Parathyroid adenoma (tissue), 2 donors: ENCODE results near the gene GOLPH3.

Experiments
- H2AFZ ChIP-seq: fragments of 300-600 bp; sonication (generic); one replicate; pipeline ENCODE4 v1.7.0; 2017; ENCODE audit warnings: antibody characterized with exemption, mild to moderate bottlenecking
- H3K27ac ChIP-seq: fragments of 300-600 bp; sonication (generic); one replicate; pipeline ENCODE4 v1.7.0; 2017
- H3K27me3 ChIP-seq: fragments of 300-600 bp; sonication (generic); one replicate; pipeline ENCODE4 v1.7.0; 2017; ENCODE audit warnings: low read length; ENCODE audit not compliant: control insufficient read depth, insufficient read depth
- H3K36me3 ChIP-seq: fragments of 300-600 bp; sonication (generic); one replicate; pipeline ENCODE4 v1.7.0; 2017; ENCODE audit warnings: low read length; ENCODE audit not compliant: control insufficient read depth, insufficient read depth
- H3K4me1 ChIP-seq: fragments of 300-600 bp; sonication (generic); one replicate; pipeline ENCODE4 v1.7.0; 2017; ENCODE audit warnings: control low read depth
- H3K4me2 ChIP-seq: fragments of 300-600 bp; sonication (generic); one replicate; pipeline ENCODE4 v1.7.0; 2017; ENCODE audit warnings: low read length
- H3K4me3 ChIP-seq: fragments of 300-600 bp; sonication (generic); one replicate; pipeline ENCODE4 v1.7.0; 2017; ENCODE audit warnings: low read depth, low read length
- H3K79me2 ChIP-seq: fragments of 300-600 bp; sonication (generic); one replicate; pipeline ENCODE4 v1.7.0; 2017; ENCODE audit warnings: control low read depth
- H3K9ac ChIP-seq: fragments of 300-600 bp; sonication (generic); one replicate; pipeline ENCODE4 v1.7.0; 2017; ENCODE audit warnings: mild to moderate bottlenecking
- H3K9me3 ChIP-seq: fragments of 300-600 bp; sonication (generic); one replicate; pipeline ENCODE4 v1.7.0; 2017; ENCODE audit warnings: low read length; ENCODE audit not compliant: control insufficient read depth
- CTCF ChIP-seq: fragments of 300-600 bp; sonication (generic); IDR thresholded peaks from one replicate; pipeline ENCODE4 v1.7.0; 2017; ENCODE audit warnings: antibody characterized with exemption, mild to moderate bottlenecking
- donor health status: primary hyperparathyroidism.

The GOLPH3 gene

GRCh38 chr5:32156635-32157034 is 17.5 kb downstream of the GOLPH3 start:
- no peaks in the 10 kb centered on the region for H3K36me3 ChIP-seq
- no peak overlapping the region for H3K9ac ChIP-seq
- no peak overlapping the region for H3K4me3 ChIP-seq
- peaks cover 80% of the 10 kb centered on the region for H3K79me2 ChIP-seq
- no peak overlapping the region for H3K4me2 ChIP-seq
- no peak overlapping the region for H2AFZ ChIP-seq
- no peak for TF ChIP-seq CTCF
- H3K27ac ChIP-seq, result no peak overlapping the region
- no peaks in the 10 kb centered on the region for H3K27me3 ChIP-seq
- no peaks in the 10 kb centered on the region for H3K9me3 ChIP-seq
- H3K4me1 ChIP-seq, result no peaks in the 10 kb centered on the region

GRCh38 chr5:32155211-32155610 is 18.9 kb downstream of the GOLPH3 start:
- Histone ChIP-seq H3K4me1 (no peaks in the 10 kb centered on the region), H3K36me3 (no peaks in the 10 kb centered on the region), H3K9ac (no peak overlapping the region)

DNA sequence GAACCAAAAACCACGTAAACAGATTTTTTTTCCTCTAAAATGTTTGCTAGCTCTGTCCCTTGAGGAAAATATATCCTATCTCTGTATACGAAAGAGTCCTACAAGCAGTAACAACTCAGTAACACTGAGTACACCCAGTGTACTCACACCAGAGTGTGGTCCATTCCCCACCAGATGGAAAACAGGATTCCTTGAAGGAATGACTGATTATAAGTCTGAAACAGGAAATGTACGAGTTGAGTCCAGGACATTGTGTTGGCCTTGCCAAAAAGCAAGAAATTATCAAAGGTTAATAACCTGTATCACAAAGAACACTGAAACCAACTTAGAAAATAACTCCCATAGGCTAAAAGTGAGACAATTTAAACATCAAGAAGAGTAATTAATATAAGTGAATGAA is 20.4 kb downstream of the GOLPH3 start:
- H3K9ac ChIP-seq, result no peak overlapping the region
- no peaks in the 10 kb centered on the region for H3K4me1 ChIP-seq
- H3K79me2 ChIP-seq, result peaks cover 79% of the 10 kb centered on the region
- H3K36me3 ChIP-seq, result no peaks in the 10 kb centered on the region
- H3K27ac ChIP-seq, result no peak overlapping the region
- no peak overlapping the region for H2AFZ ChIP-seq
- no peak overlapping the region for H3K4me3 ChIP-seq
- TF ChIP-seq CTCF, result no peak
- H3K9me3 ChIP-seq, result no peaks in the 10 kb centered on the region
- no peak overlapping the region for H3K4me2 ChIP-seq
- H3K27me3 ChIP-seq, result no peaks in the 10 kb centered on the region

More at GRCh38 chr5:32155211-32155610, 18.9 kb downstream of the GOLPH3 start:
- TF ChIP-seq CTCF, result no peak
- H3K4me3 ChIP-seq, result no peak overlapping the region
- no peak overlapping the region for H3K4me2 ChIP-seq
- H3K27me3 ChIP-seq, result no peaks in the 10 kb centered on the region
- no peak overlapping the region for H3K27ac ChIP-seq
- H3K9me3 ChIP-seq, result no peaks in the 10 kb centered on the region
- peaks cover 76% of the 10 kb centered on the region for H3K79me2 ChIP-seq
- H2AFZ ChIP-seq, result no peak overlapping the region

DNA sequence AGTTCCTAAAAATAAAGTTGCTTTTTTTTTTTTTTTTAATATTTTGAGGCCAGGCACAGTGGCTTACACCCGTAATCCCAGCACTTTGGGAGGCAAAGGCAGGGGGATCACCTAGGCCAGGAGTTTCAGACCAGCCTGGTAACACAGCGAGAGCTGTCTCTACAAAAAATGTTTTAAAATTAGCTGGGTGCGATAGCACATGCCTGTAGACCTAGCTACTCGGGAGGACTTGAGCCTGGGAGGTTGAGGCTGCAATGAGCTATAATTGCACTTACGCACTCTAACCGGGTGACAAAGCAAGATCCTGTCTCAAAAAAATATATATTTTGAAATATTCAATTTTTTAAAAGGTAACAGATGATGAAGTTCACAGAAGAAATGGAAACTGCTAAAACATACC is 22.9 kb downstream of the GOLPH3 start:
- TF ChIP-seq CTCF, result no peak
- no peaks in the 10 kb centered on the region for H3K4me1 ChIP-seq
- no peaks in the 10 kb centered on the region for H3K27me3 ChIP-seq
- H3K9ac ChIP-seq, result no peak overlapping the region
- H3K79me2 ChIP-seq, result peaks cover 66% of the 10 kb centered on the region
- no peak overlapping the region for H3K27ac ChIP-seq
- no peaks in the 10 kb centered on the region for H3K36me3 ChIP-seq
- H2AFZ ChIP-seq, result no peak overlapping the region
- no peaks in the 10 kb centered on the region for H3K9me3 ChIP-seq
- H3K4me2 ChIP-seq, result no peak overlapping the region
- H3K4me3 ChIP-seq, result no peak overlapping the region

- no peak overlapping the region for H3K9ac ChIP-seq
- TF ChIP-seq CTCF, result no peak
- H2AFZ ChIP-seq, result no peak overlapping the region
- no peak overlapping the region for H3K27ac ChIP-seq
- peaks cover 2% of the 10 kb centered on the region for H3K4me1 ChIP-seq
- no peaks in the 10 kb centered on the region for H3K36me3 ChIP-seq
- no peak overlapping the region for H3K4me2 ChIP-seq
- H3K79me2 ChIP-seq, result peaks cover 67% of the 10 kb centered on the region
- H3K4me3 ChIP-seq, result no peak overlapping the region
- no peaks in the 10 kb centered on the region for H3K9me3 ChIP-seq
- no peaks in the 10 kb centered on the region for H3K27me3 ChIP-seq
Observed at GRCh38 chr5:32150366-32150765, 23.8 kb downstream of the GOLPH3 start.
